Stimulated activated CD8-positive, alpha-beta memory T cell treated with anti-CD3 and anti-CD28 coated beads, Interleukin-2, amount 100 ng/mL, for 48 hours (primary cell): ENCODE measurements around the gene EPN1.
"Not testable (repeated sequence)": the region's sequence is repeated elsewhere in the genome, so short reads cannot be mapped to it uniquely, and the experiment has no call there.

ENCODE experiments used
- DNase-seq, 2 donors: peaks; one replicate each; pipeline ENCODE4 v3.0.0-alpha.2; 2020; ENCODE audit warnings: low read depth in 2 of 2

The EPN1 gene

DNA sequence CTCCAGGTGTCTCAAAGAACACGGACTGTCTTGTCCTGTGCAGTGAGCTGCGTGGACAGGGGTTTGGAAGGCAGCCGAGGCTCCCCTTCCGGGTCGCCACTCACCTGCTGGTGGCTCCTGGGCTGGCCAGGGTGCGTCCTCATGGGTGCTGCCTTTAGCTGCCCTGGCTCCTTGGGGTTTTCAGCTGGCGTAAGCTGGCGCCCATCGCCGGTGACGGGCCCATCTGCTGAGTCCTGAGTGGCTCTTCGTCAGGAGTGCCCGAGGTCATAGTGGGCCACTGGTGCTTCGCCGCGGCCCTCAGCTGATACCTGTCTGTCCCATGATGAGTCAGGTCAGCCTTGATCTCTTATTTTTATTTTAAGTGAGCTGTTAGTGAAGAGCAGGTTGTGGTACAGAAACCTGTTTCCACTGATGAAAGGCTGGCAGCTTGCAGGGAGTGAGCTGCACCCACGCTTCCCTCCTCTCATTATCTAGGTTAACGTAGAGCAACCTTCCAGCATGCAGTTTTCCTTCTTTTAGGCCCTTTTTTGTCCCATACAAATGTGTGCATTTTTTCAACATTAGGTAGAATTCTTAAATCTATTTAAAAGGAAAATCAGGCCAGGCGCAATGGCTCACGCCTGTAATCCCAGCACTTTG lies 18.4 kb downstream of the EPN1 start:
- DNase-seq = no peak

DNA sequence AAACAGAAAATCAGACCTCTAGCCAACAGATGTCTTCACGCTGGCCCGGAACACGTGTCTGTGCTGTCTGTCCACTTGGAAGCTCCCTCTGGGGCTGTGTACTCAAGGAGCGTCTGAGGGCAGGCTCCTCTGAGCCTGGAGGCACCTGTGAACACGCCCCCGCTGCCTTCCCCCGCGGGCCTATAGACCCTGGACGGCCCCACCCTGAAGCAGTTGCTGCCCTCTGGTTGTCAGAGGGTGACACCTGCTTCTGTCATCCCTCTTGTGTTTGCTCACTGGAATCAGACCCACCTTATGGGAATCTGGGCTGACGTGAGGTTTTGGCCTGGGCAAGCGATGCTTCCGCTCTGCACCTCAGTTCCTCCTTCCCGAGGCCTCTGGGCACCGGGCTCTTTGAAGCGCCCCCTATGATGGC lies 19.2 kb downstream of the EPN1 start:
- DNase-seq = no peak

DNA sequence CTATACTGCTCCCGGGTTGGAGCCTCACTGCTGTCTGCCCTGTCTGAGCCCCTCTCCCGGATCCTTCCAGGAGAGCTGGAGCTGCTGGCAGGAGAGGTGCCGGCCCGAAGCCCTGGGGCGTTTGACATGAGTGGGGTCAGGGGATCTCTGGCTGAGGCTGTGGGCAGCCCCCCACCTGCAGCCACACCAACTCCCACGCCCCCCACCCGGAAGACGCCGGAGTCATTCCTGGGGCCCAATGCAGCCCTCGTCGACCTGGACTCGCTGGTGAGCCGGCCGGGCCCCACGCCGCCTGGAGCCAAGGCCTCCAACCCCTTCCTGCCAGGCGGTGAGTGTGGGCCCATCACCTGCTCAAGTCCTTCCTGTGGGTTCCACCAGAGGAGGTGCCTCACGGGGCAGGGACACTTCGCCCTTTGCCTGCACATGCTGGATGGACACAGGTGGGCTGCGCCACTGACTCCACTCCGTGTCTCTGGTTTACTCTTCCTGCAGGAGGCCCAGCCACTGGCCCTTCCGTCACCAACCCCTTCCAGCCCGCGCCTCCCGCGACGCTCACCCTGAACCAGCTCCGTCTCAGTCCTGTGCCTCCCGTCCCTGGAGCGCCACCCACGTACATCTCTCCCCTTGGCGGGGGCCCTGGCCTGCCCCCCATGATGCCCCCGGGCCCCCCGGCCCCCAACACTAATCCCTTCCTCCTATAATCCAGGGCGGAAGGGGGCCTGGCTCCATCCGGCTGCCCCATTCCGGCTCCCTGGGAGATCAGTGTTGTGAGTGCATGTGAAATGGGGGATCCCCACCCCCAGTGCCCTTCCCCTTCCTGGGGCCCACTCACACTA lies 19.8 kb downstream of the EPN1 start:
- DNase-seq = no peak

DNA sequence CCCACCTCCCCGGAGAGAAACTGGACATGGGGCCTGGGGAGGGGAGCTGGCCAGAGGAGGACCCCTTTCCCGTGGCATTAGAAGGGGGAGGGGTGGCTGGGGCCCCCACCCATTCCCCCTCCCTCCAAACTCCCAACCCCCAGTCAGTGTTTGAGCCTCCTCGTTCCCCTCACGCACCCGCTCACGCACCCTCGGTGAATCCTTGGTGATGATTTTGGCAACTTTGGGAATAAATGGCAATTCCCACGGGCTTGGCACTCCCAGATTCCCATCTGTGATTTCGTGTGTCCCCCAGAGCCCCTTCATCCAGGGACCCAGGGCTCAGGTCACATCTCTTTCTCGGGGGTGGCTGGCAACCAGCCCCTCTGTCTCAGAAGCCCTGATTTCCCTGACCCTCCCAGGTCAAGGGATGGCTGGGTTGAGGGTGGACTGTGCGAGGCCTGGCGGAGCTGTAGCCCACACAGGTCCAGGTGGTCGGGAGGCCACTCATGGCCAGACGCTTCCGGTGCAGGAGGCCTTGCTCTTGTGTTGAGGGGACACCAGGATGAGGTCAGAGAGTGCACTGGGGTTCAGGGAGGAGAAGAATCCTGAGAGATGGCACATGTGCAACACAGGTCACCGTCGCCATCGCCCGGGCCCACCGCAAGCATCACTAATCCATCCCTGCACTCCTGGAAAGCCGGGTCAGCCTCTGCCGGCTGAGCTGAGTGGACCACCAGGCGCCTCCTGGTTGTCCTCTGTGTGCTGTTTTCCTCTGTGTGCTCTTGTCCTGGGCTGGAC lies 20.7 kb downstream of the EPN1 start:
- DNase-seq = no peak

DNA sequence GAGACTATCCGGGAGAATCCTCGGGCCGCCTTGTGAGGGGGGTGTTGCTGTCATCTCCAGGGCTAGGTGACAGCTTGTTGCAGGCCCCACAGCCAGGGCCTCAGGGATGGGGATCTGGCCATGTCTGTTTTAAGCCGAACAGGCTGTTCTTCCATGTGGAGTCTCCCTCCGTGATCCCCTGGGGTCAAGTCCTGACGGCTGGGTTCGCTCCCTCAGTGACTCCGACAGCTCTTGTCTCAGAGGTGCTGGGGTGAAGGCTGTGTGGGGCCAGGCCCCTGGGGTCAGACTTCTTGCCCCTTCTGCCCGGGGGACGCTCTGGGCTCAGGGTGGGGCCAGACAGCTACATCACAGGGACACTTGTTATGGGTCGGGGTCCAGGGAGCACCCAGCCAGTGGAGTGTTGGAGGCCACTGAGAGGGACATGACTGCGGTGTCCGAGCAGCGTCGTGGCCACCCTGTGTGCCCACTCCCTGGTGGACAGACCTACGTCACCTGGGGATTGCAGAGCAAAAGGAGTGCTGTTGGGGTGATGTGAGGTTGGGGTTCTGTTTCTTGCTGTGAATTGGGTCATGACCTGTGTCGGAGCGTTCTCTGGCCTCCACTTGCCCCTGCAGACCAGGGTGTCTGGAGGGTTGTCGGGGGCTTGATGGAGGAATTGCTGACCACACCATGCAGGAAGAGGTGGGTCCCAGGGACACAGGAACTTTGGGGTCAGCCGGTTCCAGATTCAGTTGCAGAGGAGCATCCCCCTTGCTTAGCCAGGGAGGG lies 21.5 kb downstream of the EPN1 start:
- DNase-seq = no peak

DNA sequence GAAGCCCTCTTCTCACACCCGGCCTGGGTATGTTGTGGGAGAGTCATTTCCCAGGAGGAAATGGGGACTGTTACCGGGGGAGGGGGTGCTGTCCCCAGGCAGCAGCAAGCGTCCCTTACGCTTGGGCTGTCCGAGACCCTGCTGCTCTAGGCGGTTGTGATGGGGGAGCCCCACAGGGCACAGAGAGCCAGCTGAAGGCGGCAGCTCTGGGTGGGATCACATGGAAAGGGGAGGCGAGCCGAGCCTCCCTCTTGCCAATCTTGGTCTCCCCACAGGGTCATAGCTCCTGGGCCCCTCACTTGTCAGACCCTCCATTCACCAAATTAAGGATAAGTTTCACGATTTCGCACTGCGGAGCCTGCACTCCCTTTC lies 22.0 kb downstream of the EPN1 start:
- DNase-seq = no peak

DNA sequence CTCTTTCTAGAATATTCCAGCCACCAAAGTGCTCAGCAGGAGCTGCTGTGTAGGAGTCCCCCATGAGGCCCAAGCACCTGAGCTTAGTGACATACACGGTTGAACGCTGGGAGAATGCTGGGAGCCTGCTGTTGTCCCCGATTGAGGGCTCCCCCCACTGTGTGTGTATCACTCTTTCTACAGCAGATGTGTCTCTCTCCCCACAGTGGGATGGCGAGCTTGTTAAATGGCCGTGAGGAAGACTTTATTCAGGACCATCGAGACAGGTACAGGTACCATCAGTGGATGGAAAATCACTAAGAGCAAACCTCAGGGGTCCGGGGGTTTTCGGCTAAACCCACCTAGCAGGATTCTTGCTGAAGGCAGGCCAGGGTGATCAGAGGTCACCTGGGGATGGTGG lies 22.7 kb downstream of the EPN1 start:
- DNase-seq = no peak

DNA sequence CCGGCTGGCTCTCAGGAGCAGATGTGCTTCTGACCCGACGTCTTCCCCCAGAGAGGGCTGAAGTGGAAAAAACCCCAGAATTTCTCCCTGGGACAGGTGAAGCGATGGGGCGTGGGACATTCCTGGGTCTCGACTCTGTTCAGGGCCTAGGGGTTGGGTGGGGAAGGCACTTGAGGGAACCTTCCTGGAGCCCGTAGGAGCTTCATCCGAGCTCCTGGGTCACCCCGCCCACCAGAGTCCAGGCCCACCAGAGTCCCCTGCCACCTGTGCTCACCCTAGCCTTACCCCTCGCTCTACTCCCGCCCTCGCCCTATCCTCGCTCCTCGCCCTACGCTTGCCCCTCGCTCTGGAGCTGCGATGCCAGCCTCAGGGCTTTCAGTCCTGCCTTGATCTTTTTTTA lies 23.2 kb downstream of the EPN1 start:
- no peak for DNase-seq

DNA sequence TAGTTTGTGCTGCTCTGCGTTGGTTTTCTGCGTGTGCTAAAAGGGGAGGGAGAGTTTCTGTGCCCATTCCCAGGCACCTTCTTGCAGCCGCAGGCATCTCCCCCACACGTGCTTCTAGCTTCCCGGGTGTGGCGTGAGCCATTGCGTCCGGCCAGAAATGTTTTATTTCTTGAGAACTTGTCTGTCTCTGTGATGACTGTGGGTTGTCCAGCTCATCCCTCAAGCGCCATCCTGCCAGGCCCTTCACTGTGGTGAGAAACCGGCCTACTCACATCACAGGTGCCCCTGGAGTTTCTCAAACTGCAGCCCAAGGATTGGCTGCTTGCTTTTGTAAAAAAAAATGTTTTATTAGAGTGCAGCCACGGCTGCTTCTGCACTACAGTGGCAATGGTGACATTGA lies 24.2 kb downstream of the EPN1 start:
- DNase-seq = no peak

DNA sequence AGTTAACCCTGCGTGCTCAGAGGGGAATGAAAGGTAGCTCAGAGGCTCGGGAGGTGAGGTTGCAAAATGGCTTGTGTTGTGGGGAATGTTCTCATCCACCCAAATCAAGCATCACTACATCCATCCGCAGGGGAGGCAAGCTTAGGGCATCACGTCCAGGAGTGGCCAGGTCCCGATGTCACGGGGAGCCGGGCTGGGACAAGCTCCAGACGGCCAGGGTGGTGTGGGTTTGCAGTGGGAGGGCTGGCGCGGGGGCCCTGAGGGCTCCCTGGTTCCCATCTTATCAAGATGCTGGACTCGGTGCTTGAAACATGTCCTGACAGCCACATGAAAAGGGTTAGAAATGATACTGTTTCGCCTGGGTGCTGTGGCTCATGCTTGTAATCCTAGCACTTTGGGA lies 25.8 kb downstream of the EPN1 start:
- DNase-seq = no peak

DNA sequence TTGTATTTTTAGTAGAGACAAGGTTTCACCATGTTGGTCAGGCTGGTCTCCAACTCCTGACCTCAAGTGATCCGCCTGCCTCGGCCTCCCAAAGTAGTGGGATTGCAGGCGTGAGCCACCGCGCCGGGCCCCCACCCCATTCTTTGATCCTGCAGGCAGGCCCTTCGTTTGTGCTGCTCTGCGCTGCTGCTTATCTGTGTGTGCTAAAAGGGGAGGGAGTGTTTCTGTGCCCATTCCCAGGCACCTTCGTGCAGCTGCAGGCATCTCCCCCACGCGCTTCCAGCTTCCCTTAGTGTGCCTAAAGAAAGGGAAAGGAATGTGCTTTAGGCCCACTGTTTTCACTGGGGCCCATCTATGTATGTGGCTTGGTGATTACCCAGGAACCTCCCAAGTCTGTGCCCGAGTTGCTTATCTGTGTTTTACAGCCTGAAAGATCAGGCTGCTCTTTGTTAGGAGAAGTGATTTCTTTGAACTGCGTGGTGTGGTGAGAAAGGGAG lies 27.2 kb downstream of the EPN1 start:
- no peak for DNase-seq

DNA sequence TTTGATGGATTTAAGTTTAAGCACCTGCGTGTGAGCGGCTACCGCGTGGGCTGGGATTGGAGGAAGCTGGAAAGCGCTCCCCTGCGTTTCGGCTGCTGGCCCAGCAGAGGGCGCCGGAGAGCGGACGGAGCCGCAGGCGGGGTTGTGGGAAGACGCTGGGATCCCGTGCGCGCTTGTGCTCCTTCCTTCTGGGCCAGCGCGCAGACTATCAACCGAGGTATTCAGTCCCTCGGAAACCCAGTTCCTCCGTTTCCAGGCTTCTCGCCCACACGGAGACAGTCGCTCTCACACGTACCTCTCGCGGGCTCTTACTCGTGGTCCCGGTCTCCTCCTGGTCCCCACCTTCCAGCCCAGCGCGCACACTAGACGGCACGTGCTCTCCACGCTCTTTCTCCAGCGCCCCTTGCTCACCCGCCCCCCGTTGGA lies 28.8 kb downstream of the EPN1 start:
- DNase-seq = peak; percentile 25 to 52

DNA sequence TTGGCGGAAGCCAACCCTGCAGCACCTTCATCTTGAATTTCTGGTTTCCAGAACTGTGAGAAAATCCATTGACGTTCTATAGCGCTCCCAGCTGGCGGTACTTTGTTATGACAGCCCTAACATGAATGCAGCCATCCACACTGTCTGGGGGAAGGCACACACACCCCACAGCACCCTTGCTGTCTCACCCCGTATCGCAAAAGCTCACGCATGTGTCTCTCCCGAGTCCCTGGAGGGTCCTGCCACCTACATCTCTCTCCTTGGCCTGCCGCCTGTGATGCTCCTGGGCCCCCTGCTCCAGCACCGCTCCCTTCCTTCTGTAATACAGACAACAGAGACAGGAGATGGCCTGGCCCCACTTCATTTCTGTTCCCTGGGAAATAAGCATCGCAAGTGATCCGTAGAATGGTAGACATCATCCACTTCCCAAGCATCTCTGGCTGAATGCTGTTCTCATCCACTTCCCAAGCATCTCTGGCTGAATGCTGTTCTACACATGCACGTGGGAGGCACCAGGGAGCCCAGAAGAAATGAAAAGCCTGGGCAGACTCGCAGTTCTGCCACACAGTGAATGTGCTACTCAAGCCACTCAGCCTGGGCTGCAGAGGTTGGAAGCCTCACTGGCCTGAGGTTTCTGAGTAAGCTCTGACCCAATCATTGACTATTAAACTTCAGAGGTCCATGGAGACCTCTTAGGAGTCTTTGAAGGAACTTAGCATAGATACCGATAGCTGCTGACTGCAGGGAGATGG lies 29.6 kb downstream of the EPN1 start:
- DNase-seq = no peak

DNA sequence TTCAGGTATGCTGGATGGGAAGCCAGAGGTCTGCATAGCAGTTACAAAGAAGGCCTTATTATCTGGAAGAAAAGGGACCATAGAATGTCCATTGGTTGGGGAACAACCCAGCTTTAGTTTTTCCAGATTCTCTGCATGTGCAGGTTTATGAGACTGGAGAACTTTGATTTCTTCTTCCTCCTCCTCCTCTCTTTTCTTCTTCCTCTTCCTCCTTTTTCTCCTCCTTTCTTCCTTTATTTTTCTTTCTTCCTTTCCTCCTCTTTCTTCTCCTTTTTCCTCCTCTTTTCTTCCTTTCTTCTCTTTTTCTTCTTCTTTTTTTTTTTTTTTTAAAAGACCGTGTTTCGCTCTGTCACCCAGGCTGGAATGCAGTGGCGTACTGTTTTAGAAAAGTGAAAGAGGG lies 30.9 kb downstream of the EPN1 start:
- no peak for DNase-seq

DNA sequence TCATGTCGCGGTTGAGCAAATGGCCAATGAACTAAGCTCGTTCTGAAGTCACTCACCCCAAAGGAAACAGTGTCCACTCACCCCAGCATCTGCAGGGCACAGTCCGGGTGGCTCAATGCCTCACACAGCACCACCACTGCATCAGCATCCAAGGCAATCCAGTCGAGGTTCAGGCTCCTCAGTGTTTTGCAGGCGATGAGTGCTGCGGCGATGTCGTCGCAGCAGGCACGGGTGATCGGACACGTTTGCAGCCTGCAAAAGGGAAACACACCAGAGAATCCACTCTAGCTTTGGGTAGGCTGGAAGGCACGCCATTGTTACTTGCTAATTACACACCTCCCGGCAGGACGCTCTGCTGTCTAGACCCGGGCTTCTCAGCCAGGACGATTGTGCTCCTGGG lies 36.7 kb downstream of the EPN1 start:
- no peak for DNase-seq

DNA sequence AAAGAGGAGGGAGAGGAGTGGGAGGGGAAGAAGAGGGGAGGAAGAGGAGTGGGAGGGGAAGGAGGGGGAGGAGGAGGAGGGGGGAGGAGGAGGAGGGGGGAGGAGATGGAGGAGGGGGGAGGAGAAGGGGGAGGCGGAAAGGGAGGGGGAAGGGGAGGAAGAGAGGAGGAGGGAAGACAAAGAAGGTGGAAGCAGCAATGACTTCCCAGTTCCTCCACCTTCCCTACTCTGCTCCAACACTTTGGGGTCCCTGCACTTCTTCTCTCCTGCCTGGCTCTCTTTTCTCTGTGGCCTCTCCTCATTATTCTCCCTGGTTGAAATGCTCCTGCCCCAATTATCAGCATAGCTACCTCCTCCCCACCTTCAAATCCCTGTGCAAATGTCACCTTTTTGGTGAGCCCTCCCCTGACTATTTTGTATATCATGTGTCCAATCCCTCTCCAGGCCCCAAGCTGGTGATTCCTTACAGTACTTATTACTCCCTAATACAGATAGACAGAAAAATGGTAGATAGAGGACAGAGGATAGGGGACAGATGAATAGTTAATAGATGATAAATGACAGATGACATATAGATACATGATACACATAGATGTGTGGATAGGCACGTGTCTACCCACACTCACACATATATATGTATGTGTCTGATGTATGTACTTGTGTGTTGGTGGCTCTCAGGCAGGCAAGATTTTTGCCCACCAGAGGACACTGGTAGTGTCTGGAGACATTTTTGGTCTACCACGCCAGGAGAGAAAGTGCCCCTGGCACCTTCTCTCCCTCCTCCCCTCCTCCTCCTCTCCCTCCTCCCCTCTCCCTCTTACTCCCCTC lies 38.0 kb downstream of the EPN1 start:
- DNase-seq = no peak

DNA sequence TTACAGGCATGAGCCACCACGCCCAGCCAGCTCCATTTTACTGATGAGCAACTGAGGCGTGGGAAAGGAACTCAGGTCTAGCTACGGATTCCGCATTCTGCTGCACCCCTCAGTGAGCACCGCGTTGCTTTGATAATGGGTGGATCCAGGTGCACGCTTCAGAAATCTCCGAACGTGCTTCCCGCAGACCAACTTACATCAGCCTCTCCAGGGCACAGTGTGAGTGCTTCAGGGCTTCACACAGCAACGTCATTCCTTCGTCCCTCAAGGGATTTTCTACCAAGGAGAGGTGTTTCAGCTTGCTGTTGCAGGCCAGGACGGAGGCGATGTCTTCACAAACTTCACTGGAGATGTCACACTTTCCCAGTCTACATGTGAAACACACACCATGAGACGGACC lies 41.5 kb downstream of the EPN1 start:
- DNase-seq = no peak

DNA sequence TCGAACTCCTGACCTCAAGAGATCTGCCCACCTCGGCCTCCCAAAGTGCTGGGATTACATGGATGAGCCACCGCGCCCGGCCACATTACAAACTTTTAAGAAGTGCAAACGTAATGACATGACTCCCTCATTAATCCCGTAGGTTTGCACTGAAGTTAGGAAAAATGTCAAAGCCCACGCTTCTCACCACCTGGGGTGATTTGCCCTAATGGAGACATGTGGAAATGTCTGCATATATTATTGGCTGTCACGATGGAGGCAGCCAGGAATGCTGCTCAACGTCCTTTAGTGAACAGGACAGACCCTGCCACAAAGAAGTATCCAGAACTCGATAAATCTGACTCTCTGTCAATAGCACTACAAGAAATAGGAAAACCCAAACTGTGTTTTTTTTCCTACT lies 42.2 kb downstream of the EPN1 start:
- no peak for DNase-seq

DNA sequence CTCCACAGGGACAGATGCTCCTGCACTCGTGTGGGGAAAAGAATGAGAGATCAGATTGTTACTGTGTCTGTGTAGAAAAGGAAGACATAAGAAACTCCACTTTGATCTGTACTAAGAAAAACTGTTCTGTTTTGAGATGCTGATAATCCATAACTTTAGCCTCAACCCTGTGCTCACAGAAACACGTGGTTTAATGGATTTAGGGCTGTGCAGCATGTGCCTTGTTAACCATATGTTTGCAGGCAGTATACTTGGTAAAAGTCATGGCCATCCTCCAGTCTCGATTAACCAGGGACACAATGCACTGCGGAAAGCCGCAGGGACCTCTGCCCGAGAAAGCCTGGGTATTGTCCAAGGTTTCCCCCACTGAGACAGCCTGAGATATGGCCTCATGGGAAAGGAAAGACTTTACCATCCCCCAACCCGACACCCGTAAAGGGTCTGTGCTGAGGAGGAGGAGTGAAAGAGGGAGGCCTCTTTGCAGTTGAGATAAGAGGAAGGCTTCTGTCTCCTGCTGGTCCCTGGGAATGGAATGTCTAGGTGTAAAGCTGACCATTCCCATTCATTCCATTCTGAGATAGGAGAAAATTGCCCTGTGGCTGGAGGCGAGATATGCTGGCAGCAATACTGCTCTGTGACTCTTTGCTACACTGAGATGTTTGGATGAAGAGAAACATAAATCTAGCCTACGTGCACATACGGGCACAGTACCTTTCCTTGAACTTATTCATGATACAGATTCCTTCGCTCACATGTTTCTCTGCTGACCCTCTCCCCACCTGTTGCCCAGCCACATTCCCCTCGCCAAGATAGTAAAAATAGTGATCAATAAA lies 43.1 kb downstream of the EPN1 start:
- DNase-seq = not testable (repeated sequence)
